GM12878 (cell line): ENCODE measurements around the gene CMBL. TPM values are rescaled to one million over a fixed set of nuclear protein-coding genes. Genes with fewer than 3 reads are reported as not detected.

Experiments
- RBBP5 ChIP-seq: fragments of 200-600 bp; sonication (generic); conservative IDR thresholded peaks from 2 replicates; pipeline ENCODE4 v1.6.1; 2016
- TCF12 ChIP-seq: IDR thresholded peaks from 2 replicates; pipeline ENCODE4 v1.6.1; 2011; ENCODE audit warnings: low read depth, mild to moderate bottlenecking, low read length
- polyA plus RNA-seq, 11 experiments: library from polyadenylated mRNA; depleted of rRNA in 4 of 11; unstranded in 6 of 11; stranded (reverse) in 5 of 11; fragments of >200 nt; fragmentation: Nextera tagmentation in 4 of 11; fragmentation: Illumina TruSeq in 1 of 11; extraction: Ambion mirVana in 4 of 11; extraction: Trizol in 1 of 11; gene quantifications; 1 replicate in 1 of 11; 2 replicates in 10 of 11; pipeline versions ENCODE4 v1.2.1 to v1.2.3, GENCODE V29; 2011 to 2016; ENCODE audit warnings: inconsistent platforms in 2 of 11, missing spikeins in 2 of 11, low read depth in 1 of 11
- total RNA-seq, 4 experiments: library from RNA; depleted of rRNA in 3 of 4; stranded (reverse); fragments of >200 nt in 3 of 4; fragmentation: Illumina TruSeq in 1 of 4; extraction: Trizol in 1 of 4; gene quantifications; 2 replicates each; pipeline versions ENCODE4 v1.2.1 to v1.2.3, GENCODE V29; 2013 to 2021
- TF ChIP-seq, protein P1 (sequence below): fragments of 450-650 bp; formaldehyde crosslinking; IDR thresholded peaks from 2 replicates; pipeline ENCODE4 v1.4.0; 2020; ENCODE audit warnings: mild to moderate bottlenecking, moderate library complexity
- TF ChIP-seq, protein P2 (sequence below): fragments of 150-350 bp; IDR thresholded peaks from 2 replicates; pipeline ENCODE4 v1.6.1; 2016; ENCODE audit warnings: low read depth, low read length
- TF ChIP-seq, protein P3 (sequence below): fragments of 450-650 bp; IDR thresholded peaks from 2 replicates; pipeline ENCODE4 v1.6.1; 2016; ENCODE audit warnings: mild to moderate bottlenecking

Gene CMBL
- total and polyA plus RNA-seq, 10 of the 15 experiments (the other 5 are each of a cell fraction or from before 2014, with no cell fraction given): 1.8 to 15.6 (median 7.5) TPM

DNA sequence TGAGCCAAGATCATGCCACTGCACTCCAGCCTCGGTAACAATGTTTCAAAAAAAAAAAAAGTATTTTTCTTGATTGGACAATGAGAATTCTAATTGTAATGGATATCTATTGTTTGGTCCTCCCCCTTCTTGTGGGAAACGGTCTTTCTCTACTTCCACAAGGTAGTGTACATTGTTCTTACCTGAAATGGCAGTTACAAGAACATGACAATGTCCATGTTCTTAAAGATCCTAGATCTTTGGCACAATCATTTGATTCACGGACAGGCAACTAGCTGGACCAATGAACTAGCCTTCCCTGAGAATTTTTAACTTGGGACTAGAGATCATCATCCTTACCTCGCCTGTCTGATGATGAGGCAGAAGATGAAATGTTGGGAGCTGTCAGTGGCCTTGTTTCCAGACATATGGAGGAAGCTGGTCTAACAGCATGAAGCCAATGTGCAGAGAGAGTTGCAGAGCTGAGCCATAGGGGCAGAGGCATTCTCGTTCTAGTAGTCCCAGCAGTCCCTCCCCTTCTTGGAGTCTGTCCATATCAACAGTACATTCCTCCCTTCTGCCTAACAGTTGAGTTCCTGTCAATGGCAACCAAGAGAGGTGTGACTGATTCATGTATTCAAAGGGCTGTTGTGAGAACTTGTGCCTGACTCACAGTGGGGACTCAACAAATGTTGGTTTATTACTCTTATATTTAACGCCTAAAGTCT is 43.6 kb upstream of the CMBL start (continued):
- TF ChIP-seq, protein P1, sequence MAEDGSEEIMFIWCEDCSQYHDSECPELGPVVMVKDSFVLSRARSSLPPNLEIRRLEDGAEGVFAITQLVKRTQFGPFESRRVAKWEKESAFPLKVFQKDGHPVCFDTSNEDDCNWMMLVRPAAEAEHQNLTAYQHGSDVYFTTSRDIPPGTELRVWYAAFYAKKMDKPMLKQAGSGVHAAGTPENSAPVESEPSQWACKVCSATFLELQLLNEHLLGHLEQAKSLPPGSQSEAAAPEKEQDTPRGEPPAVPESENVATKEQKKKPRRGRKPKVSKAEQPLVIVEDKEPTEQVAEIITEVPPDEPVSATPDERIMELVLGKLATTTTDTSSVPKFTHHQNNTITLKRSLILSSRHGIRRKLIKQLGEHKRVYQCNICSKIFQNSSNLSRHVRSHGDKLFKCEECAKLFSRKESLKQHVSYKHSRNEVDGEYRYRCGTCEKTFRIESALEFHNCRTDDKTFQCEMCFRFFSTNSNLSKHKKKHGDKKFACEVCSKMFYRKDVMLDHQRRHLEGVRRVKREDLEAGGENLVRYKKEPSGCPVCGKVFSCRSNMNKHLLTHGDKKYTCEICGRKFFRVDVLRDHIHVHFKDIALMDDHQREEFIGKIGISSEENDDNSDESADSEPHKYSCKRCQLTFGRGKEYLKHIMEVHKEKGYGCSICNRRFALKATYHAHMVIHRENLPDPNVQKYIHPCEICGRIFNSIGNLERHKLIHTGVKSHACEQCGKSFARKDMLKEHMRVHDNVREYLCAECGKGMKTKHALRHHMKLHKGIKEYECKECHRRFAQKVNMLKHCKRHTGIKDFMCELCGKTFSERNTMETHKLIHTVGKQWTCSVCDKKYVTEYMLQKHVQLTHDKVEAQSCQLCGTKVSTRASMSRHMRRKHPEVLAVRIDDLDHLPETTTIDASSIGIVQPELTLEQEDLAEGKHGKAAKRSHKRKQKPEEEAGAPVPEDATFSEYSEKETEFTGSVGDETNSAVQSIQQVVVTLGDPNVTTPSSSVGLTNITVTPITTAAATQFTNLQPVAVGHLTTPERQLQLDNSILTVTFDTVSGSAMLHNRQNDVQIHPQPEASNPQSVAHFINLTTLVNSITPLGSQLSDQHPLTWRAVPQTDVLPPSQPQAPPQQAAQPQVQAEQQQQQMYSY (CRISPR knock-in tag): no peak
- TF ChIP-seq, protein P2, sequence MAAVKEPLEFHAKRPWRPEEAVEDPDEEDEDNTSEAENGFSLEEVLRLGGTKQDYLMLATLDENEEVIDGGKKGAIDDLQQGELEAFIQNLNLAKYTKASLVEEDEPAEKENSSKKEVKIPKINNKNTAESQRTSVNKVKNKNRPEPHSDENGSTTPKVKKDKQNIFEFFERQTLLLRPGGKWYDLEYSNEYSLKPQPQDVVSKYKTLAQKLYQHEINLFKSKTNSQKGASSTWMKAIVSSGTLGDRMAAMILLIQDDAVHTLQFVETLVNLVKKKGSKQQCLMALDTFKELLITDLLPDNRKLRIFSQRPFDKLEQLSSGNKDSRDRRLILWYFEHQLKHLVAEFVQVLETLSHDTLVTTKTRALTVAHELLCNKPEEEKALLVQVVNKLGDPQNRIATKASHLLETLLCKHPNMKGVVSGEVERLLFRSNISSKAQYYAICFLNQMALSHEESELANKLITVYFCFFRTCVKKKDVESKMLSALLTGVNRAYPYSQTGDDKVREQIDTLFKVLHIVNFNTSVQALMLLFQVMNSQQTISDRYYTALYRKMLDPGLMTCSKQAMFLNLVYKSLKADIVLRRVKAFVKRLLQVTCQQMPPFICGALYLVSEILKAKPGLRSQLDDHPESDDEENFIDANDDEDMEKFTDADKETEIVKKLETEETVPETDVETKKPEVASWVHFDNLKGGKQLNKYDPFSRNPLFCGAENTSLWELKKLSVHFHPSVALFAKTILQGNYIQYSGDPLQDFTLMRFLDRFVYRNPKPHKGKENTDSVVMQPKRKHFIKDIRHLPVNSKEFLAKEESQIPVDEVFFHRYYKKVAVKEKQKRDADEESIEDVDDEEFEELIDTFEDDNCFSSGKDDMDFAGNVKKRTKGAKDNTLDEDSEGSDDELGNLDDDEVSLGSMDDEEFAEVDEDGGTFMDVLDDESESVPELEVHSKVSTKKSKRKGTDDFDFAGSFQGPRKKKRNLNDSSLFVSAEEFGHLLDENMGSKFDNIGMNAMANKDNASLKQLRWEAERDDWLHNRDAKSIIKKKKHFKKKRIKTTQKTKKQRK: no peak
- TF ChIP-seq, protein P3, sequence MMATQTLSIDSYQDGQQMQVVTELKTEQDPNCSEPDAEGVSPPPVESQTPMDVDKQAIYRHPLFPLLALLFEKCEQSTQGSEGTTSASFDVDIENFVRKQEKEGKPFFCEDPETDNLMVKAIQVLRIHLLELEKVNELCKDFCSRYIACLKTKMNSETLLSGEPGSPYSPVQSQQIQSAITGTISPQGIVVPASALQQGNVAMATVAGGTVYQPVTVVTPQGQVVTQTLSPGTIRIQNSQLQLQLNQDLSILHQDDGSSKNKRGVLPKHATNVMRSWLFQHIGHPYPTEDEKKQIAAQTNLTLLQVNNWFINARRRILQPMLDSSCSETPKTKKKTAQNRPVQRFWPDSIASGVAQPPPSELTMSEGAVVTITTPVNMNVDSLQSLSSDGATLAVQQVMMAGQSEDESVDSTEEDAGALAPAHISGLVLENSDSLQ: no peak
- TF ChIP-seq TCF12: no peak
- no peak for TF ChIP-seq RBBP5
